Erythroblast (primary cell): ENCODE measurements around the gene MSANTD1.

ENCODE experiments used
- GATA1 ChIP-seq: IDR thresholded peaks from 2 replicates; pipeline ENCODE4 v1.6.1; 2011; ENCODE audit warnings: low read depth, mild to moderate bottlenecking, control low read depth, low read length, moderate library complexity
- POLR2A ChIP-seq: IDR thresholded peaks from 2 replicates; pipeline ENCODE4 v1.6.1; 2011; ENCODE audit warnings: mild to moderate bottlenecking, low read length

- no peak for TF ChIP-seq POLR2A
- TF ChIP-seq GATA1 = no peak
Observed at GRCh38 chr4:3250438-3250955, 1.5 kb downstream of the MSANTD1 start.
